H1 (cell line): ENCODE results near the gene FHIT. TPM values are rescaled to one million over a fixed set of nuclear protein-coding genes. Genes with fewer than 3 reads are reported as not detected.

ENCODE experiments used
- CHD2 ChIP-seq: IDR thresholded peaks from 2 replicates; pipeline ENCODE4 v1.6.1; 2012; ENCODE audit warnings: low read length, improper control_type of control experiment
- EP300 ChIP-seq, 2 experiments: IDR thresholded peaks; 1 replicate in 1 of 2; 2 replicates in 1 of 2; pipeline ENCODE4 v1.6.1; 2011 to 2012; ENCODE audit warnings: low read depth in 2 of 2, low read length in 2 of 2, mild to moderate bottlenecking in 2 of 2, borderline replicate concordance in 1 of 2, inconsistent platforms in 1 of 2, moderate library complexity in 1 of 2
- FOSL1 ChIP-seq: IDR thresholded peaks from 2 replicates; pipeline ENCODE4 v1.6.1; 2011; ENCODE audit warnings: mild to moderate bottlenecking, low read depth, low read length, moderate library complexity; ENCODE audit not compliant: insufficient read depth
- JUN ChIP-seq: IDR thresholded peaks from 2 replicates; pipeline ENCODE4 v1.6.1; 2011; ENCODE audit warnings: low read depth, mild to moderate bottlenecking, improper control_type of control experiment, low read length
- polyA plus RNA-seq, 7 experiments: library from polyadenylated mRNA; depleted of rRNA in 3 of 7; stranded (reverse) in 5 of 7; unstranded in 2 of 7; fragments of >200 nt in 5 of 7; fragments of 200-250 nt in 2 of 7; gene quantifications; 1 replicate in 5 of 7; 2 replicates in 1 of 7; 4 replicates in 1 of 7; pipeline versions ENCODE4 v1.2.1 to v1.2.3, GENCODE V29; 2011 to 2013; ENCODE audit warnings: missing spikeins in 2 of 7, mixed read lengths in 2 of 7
- total RNA-seq: library from RNA; stranded (reverse); fragmentation: NEBNext Ultra II Directional; extraction: Animal tissue kit (Norgen Biotek cat#: 25700); gene quantifications from 2 replicates; pipeline ENCODE4 v1.2.1, GENCODE V29; 2021

The FHIT gene
- total and polyA plus RNA-seq, 2 of the 8 experiments (the other 6 are each of a cell fraction or from before 2014, with no cell fraction given) = 1.2 to 3.2 TPM

- TF ChIP-seq JUN (no peak), EP300 (IDR thresholded peaks at IDR 0.05; ENCODE audit: borderline replicate concordance in 1 of 2, low read depth in 2 of 2, low read length in 2 of 2) (no peak), CHD2 (no peak), FOSL1 (no peak)
Observed at GRCh38 chr3:60023189-60023588, 1228.1 kb downstream of the FHIT start (continued).
